GM19193 (cell line): Measurements from ENCODE around the gene MCM5.

Experiments
- POLR2A ChIP-seq: IDR thresholded peaks from 4 replicates; pipeline ENCODE4 v1.6.1; 2011; ENCODE audit not compliant: insufficient read depth, insufficient read length; ENCODE audit errors: extremely low read depth

The MCM5 gene

DNA sequence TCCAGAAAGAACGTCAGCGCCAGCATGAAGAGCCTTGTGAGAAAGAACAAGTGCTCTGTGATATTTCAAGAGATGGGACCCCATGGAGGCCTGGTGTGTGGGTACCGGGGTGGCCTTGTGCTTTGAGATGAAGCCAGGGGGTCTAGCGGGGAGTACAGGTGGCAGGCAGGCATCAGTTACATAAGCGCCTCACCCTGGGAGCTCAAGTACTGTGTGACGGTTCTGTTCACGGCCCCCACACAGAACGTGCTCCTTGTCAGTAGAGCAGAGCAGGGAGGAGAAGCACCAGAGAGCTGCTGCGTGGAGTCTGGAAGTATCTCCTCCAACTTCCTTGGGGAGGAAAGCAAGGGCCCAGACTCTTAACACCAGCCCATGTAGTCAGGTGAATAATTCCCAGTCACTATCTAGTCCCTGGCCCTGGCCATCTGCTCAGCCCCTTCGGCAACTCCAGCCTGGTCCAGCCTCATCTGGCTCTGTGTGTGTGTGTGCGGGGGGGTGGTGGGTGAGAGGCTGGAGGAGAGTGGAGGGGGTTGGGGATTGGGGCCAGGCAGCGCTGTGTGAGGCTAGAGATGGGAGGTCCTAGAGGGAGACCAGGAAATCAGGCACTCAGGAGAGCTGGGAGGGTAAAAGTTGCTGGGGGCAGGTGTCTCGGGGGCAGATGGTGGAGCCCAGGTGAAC lies 32.4 kb downstream of the MCM5 start:
- no peak for TF ChIP-seq POLR2A

DNA sequence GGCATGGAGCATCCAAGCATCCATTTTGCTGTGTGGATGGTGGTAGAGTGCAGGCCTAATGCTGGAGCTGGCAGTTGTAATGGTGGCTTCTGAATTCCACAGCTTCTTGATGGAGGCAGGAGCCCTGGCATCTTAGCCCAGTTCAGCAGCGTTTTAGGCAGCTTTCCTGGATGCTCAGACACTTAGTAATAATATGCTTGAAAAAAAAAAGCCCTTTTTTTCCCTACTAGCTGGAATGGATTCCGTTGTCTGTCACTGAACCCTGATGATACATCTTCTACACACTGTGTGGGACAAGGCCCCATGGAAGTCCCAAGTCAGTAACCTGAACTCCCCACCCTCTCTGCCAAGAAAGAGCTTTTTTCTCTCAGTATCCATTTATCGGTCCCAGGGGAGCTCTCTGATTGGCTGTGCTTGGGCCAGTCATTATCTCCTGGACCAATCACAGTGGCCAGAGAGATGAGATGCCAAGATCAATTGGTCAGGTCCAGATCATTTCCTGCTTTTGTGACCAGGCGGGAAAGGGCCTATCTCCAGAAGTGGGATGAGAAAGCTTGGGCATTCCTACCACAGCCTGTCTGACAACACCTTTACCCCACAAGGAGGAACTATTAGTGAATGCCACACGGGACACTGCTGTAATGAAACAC lies 34.2 kb downstream of the MCM5 start:
- TF ChIP-seq POLR2A, result no peak

DNA sequence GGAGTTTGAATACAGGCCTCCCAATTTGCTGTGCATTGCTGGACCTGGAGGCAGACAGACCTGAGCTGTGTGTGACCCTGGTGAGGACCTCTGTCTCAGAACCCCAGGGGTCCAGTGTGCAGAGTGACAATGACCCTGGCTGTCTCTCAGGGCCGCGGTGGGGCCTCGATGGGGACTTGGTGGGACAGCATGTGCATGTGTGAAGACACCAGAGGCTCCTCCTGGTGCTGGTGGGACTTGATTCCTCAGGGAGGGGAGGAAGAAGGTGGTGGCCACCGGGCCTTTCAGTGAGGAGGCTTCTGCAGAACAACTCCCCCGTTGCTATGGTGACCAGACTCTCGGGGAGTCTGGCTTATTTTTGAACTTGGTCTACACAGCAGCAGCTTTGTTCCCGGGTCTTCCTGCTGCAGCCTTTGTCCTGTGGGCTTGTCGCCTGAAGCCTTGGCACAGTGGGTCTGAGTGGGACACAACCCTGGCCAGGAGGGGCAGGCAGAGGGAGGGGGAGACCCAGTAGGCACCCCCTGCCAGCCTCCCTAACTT lies 35.3 kb downstream of the MCM5 start:
- no peak for TF ChIP-seq POLR2A

DNA sequence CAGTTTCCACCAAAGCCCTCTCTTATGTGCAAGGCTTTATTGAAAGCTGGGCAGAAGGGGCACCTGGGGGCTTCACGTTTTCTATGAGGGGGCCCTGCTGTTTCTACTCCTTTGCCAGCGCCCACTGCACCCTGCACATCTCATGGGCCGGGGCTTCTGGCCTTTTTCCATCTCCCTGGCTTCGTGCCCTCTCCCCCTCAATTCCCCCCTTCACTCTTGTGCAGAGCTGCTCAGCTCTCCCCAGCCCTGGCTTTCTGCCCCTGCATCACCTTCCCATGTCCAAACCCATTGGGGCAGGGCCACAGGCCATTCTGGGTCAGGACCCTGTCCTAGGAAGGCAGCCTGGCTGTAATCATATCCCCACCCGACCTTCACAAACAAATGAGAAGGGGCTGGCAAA lies 36.5 kb downstream of the MCM5 start:
- no peak for TF ChIP-seq POLR2A

DNA sequence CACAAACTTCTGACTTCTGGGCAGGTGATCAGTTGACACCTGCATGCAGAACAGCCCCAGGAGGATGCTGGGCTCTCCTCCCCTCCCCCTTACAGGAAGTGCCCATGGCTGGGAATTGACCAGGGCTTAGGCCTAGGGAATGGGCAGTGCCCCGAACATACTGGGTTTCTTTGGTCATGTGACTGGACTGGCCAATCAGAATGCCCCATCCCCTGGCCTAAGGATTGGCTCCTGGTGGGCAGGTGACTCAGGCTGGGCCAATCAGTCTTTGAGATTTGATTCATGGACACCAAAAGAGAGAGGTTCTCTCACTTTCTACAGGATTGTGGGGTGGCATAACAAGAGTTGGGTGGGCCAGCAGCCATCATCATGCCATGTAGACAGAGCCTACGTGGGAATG lies 37.1 kb downstream of the MCM5 start:
- TF ChIP-seq POLR2A, result no peak

DNA sequence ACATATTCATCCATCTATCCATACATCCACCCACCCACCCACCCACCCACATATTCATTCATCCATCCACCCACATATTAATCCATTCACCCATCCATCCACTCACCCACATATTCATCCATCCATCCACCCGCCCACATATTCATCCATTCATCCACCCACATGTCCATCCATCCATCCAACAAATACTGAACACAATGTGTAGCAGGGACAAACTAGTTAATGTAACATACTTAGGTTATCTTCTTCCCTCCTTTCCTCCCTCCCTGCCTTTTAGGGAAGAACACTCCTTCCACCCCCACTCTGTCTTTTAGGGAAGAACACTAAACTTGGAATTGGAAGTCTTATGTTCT lies 39.4 kb downstream of the MCM5 start:
- TF ChIP-seq POLR2A, result no peak

DNA sequence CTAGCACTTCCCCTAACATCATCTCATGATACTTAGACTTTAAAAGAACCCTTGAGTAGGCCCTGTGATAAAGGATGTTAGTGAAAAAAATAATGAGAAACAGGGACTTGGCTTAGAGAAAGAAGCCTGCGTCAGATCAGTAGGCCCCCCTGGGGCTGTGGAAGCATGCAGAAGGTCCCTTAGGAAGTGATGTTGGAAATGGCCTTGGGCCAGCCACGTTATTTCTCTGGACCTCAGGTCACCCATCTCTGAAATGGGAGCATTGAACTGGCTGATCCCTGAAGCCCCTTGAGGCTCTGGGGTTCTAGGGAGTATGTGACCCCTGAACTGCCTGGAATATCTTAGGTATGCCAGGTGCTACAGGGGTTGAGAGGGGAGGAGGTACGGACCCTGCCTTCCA lies 40.2 kb downstream of the MCM5 start:
- TF ChIP-seq POLR2A, result no peak

DNA sequence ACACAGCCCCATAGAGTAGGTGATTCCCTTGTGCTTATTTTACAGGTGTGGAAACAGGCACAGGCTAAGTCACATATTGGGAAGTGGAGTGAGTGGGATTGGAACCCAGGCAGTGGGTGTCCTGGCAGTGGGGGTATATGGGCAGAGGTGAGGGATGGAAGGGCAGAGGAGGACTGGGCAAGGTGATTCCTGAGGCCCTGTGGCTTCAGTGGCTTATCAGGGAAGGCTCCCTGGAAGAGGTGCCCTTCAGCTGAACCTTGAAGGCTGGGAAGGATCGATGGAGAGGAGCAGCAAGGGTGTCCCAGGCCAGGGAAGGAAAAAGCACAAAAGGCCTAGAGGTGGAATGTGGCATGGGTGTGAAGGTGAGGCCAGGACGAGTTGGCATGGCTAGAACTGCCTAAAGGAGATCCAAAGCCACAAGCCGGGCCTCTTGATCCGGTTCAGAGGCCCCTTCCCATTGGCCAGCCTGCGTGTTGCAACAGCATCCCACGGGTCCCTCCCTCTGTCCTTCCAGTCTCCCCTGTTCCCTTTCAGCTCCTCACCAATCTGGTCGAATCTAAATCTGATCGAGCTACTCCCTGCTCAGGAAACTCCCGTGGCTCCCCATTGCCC lies 41.7 kb downstream of the MCM5 start:
- TF ChIP-seq POLR2A, result no peak

DNA sequence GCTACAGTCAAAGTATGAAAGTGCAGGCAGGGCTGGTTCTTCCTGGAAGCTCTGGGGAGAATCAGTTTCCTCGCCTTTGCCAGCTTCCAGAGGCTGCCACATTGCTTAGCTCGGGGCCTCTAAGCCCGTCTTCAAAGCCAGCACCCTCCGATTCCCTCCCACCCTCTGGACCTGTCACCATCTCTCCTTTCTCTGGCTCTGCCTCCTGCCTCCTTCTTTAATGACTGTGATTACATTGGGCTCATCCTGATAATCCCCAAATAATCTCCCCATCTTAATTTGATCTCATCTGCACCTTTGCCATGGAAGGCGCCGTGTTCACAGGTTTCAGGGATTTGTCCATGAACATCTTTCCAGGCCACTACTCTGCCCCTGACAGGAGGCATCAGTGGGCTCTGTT lies 42.5 kb downstream of the MCM5 start:
- TF ChIP-seq POLR2A, result no peak

DNA sequence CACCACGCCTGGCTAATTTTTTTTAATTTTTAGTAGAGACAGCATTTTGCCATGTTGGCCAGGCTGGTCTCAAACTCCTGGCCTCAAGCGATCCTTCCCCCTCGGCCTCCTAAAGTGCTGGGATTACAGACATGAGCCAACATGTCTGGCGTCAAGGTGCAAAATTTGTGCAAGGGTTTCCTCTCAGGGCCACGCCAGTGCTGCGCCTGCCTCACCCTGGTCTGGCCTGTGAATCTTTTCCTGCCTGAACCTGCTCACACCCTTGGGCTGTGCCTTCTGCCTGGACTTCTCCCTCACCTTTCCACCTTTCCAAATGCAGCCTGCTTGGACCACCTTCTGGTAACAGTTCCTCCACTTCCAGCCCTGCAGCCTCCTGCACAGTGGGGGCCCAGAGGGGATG lies 43.4 kb downstream of the MCM5 start:
- no peak for TF ChIP-seq POLR2A

DNA sequence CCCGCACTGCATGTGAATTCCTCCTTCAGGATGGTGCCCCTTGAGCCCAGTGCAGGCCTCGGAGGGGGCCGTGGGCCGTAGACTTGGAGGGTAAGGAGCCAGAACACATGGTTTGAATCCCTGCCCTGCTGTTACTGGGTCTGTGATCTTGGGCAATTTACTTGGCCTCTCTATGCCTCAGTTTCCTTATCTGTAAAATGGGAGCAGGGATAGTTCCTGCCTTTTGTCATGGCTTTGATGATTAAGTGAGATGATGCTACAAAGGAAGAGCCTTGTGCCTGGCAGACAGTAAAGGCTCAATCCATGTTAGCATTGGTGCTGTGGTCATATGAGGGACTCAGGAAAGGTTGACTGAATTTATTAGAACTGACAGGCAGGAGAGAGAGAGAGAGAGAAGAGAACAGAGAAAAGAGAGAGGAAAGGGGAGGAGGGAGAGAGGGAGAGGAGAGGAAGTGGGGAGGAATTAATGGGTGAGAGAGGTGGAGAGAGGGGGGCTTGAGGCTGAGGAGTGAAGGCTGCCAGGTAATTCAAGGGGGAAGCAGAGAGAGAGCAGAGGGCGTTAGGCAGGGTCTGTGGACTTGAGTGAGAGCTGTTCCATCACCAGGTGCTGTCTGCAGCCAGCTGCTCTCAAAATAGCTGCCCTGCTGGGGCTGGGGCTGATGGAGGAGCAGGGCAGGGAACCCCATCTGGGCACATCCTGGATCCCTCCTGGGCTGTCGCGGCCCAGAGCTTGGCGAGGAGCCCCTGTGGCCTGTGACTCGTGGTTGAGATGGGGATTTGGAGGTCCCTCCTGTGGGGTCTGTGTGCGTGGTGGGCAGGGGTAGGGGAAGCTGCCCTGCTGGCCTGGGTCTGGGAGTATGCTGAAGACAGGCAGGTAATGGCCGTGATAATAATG lies 44.1 kb downstream of the MCM5 start:
- TF ChIP-seq POLR2A, result no peak

DNA sequence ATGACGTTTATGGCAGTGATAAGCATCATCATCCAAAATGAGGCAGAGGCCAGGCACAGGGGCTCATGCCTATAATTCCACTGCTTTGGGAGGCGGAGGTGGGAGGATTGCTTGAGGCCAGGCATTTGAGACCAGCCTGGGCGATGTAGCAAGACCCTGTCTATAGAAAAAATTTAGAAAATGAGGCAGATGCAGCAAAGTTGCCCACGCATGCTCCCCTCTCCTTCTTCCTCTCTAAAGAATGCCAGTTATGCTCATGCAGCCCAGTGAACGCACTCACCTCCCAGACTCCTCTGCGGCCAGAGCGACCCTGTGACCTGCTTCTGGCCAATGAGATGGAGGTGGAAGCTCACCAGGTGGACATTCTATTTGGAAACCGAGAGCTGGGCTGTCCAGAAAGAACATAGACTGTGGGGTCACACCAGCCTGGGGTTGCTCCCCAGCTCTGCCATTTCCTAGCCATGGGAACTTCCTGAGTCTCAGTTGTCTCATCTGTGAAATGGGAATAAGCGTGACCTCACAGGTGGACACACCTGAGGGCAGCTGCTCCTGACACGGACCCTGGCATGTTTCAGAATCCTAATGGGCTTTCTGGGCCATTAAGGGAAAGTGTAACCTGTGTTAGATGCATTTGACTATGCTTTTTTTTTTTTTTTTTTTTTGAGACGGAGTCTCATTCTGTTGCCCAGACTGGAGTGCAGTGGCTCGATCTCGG lies 44.9 kb downstream of the MCM5 start:
- TF ChIP-seq POLR2A, result no peak

DNA sequence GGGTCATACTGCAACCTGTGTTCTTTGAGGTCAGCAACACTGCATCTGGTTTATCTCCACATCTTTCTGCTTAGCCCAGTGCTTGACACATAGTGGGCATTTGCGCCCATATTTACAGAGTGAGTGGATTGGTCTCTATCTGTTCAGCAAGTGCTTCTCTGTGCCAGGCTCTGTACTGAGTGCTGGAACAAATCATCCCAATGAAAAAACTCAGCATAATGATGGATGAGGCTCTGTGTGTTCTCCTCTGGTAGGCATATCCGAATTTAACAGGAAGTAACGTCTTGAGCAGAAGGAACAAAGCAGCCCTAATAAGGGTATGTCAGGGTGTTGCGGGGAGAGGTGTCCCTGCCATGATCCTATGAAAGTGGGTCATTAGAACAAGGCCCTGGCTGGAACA lies 46.0 kb downstream of the MCM5 start:
- TF ChIP-seq POLR2A, result no peak

DNA sequence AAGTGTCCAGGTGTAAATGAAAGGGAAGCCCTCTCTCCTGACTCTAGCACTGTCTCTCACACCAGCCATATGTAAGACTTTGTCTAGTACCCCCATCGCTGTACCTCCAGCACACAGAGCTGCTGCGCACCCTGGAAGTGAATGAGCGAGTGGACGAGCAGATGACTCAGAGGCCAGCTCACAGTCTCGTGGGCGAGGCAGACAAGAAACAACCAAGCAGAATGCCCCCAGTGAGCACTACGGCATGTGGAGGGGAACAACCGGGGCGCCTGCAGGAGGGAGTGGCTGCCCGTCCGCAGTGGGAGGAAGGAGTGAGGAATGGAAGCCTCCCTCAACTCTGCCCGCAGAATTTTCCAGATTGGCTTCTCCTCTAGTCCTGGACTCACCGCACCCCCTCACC lies 46.4 kb downstream of the MCM5 start:
- no peak for TF ChIP-seq POLR2A
